Activated CD4-positive, alpha-beta memory T cell treated with anti-CD3 and anti-CD28 coated beads for 36 hours (primary cell): ENCODE data around the gene DKKL1. TPM values are rescaled to one million over a fixed set of nuclear protein-coding genes. Genes with fewer than 3 reads are reported as not detected.
A peak's percentile ranks its signal among the peaks of the same experiment; 100 is the strongest.

ENCODE experiments used
- CTCF ChIA-PET: fragments of 350-600 bp; sonication (Branson Sonifier 250); formaldehyde crosslinking; loops from one replicate; lab custom pipeline; 2021; ENCODE audit warnings: antibody characterized with exemption, inconsistent platforms; lab: Charles Lee
- POLR2A ChIA-PET: fragments of 350-600 bp; sonication (Branson Sonifier 250); formaldehyde crosslinking; loops from one replicate; lab custom pipeline; 2021; ENCODE audit warnings: antibody characterized with exemption; lab: Charles Lee
- DNase-seq: peaks from one replicate; pipeline ENCODE4 v3.0.0-alpha.2; 2020
- H3K27ac Mint-ChIP-seq: one replicate; pipeline ENCODE4 v1.8.0; 2021; ENCODE audit warnings: mixed read lengths
- H3K27me3 Mint-ChIP-seq: one replicate; pipeline ENCODE4 v1.8.0; 2021; ENCODE audit warnings: mixed read lengths
- H3K36me3 Mint-ChIP-seq: one replicate; pipeline ENCODE4 v1.8.0; 2021; ENCODE audit warnings: mixed read lengths
- H3K4me1 Mint-ChIP-seq: one replicate; pipeline ENCODE4 v1.8.0; 2021; ENCODE audit warnings: low read depth, mixed read lengths
- H3K4me3 Mint-ChIP-seq: one replicate; pipeline ENCODE4 v1.8.0; 2021; ENCODE audit warnings: mild to moderate bottlenecking, mixed read lengths
- H3K9me3 Mint-ChIP-seq: one replicate; pipeline ENCODE4 v1.8.0; 2021; ENCODE audit warnings: mixed read lengths
- intact Hi-C: fragments of 100-400 bp; cut with micrococcal nuclease; formaldehyde crosslinking; loops from one replicate; pipeline ENCODE4 v1.15.1; 2023
- total RNA-seq, 2 experiments: library from RNA; stranded (reverse); gene quantifications; one replicate each; pipeline ENCODE4 v1.2.3, GENCODE V29; 2021

The DKKL1 gene
- total RNA-seq, 2 experiments from 2014 or later: not detected

- DNase-seq: peak; percentile 49
- H3K27ac Mint-ChIP-seq: peak overlapping the region; percentile 9
- peaks cover 49% of the 10 kb centered on the region for H3K4me1 Mint-ChIP-seq
- ChIA-PET POLR2A (no interaction called here), CTCF (no interaction called here)
- no peaks in the 10 kb centered on the region for H3K9me3 Mint-ChIP-seq
- no peak overlapping the region for H3K4me3 Mint-ChIP-seq
- H3K27me3 Mint-ChIP-seq: no peaks in the 10 kb centered on the region
- peaks cover 26% of the 10 kb centered on the region for H3K36me3 Mint-ChIP-seq
- intact Hi-C loops: no loop called here
Observed at GRCh38 chr19:49338691-49339300, 24.9 kb upstream of the DKKL1 start.

GRCh38 chr19:49339301-49340068 lies 24.2 kb upstream of the DKKL1 start:
- Mint-ChIP-seq H3K27me3 (no peaks in the 10 kb centered on the region), H3K4me3 (no peak overlapping the region), H3K4me1 (peaks cover 43% of the 10 kb centered on the region), H3K27ac (no peak overlapping the region), H3K9me3 (no peaks in the 10 kb centered on the region), H3K36me3 (peaks cover 26% of the 10 kb centered on the region)
- CTCF ChIA-PET: interaction anchor here (1.3 kb wide), 1 partner anchor 11 kb away, joined by 3 read pairs; no protein-coding TSS in a partner anchor
- POLR2A ChIA-PET: no interaction called here
- DNase-seq: no peak
- intact Hi-C loops: no loop called here

GRCh38 chr19:49340069-49340864 lies 23.4 kb upstream of the DKKL1 start:
- POLR2A ChIA-PET: no interaction called here
- DNase-seq: peak; percentile 18
- H3K36me3 Mint-ChIP-seq: peaks cover 26% of the 10 kb centered on the region
- peaks cover 43% of the 10 kb centered on the region for H3K4me1 Mint-ChIP-seq
- H3K27me3 Mint-ChIP-seq: no peaks in the 10 kb centered on the region
- H3K4me3 Mint-ChIP-seq: no peak overlapping the region
- peak overlapping the region; percentile 49 for H3K27ac Mint-ChIP-seq
- intact Hi-C loops: no loop called here
- CTCF ChIA-PET: interaction anchor here (1.3 kb wide), 1 partner anchor 12 kb away, joined by 3 read pairs; no protein-coding TSS in a partner anchor
- H3K9me3 Mint-ChIP-seq: no peaks in the 10 kb centered on the region

- Mint-ChIP-seq H3K4me1 (peaks cover 41% of the 10 kb centered on the region), H3K27ac (no peak overlapping the region), H3K4me3 (no peak overlapping the region), H3K36me3 (peaks cover 26% of the 10 kb centered on the region), H3K9me3 (no peaks in the 10 kb centered on the region), H3K27me3 (no peaks in the 10 kb centered on the region)
- ChIA-PET CTCF (interaction anchor here (0.5 to 1.3 kb wide), 2 partner anchors 13 to 250 kb away, joined by 3 to 4 read pairs; no protein-coding TSS in a partner anchor), POLR2A (no interaction called here)
- no peak for DNase-seq
- intact Hi-C loops: no loop called here
Observed at GRCh38 chr19:49340865-49341718, 22.6 kb upstream of the DKKL1 start.

- Mint-ChIP-seq H3K36me3 (peaks cover 23% of the 10 kb centered on the region), H3K4me3 (no peak overlapping the region), H3K27me3 (no peaks in the 10 kb centered on the region), H3K27ac (no peak overlapping the region), H3K4me1 (peaks cover 31% of the 10 kb centered on the region), H3K9me3 (no peaks in the 10 kb centered on the region)
- ChIA-PET CTCF (no interaction called here), POLR2A (no interaction called here)
- no peak for DNase-seq
- intact Hi-C loops: no loop called here
Observed at GRCh38 chr19:49342291-49342721, 21.4 kb upstream of the DKKL1 start.

- ChIA-PET POLR2A (no interaction called here), CTCF (no interaction called here)
- Mint-ChIP-seq H3K4me1 (peaks cover 24% of the 10 kb centered on the region), H3K4me3 (no peak overlapping the region), H3K27ac (no peak overlapping the region), H3K27me3 (no peaks in the 10 kb centered on the region), H3K36me3 (peaks cover 17% of the 10 kb centered on the region), H3K9me3 (no peaks in the 10 kb centered on the region)
- DNase-seq: no peak
- intact Hi-C loops: no loop called here
Observed at GRCh38 chr19:49343123-49343522, 20.6 kb upstream of the DKKL1 start.

- no peak for DNase-seq
- no peak overlapping the region for H3K27ac Mint-ChIP-seq
- intact Hi-C loops: no loop called here
- H3K27me3 Mint-ChIP-seq: no peaks in the 10 kb centered on the region
- no peak overlapping the region for H3K4me3 Mint-ChIP-seq
- H3K4me1 Mint-ChIP-seq: peaks cover 16% of the 10 kb centered on the region
- H3K9me3 Mint-ChIP-seq: no peaks in the 10 kb centered on the region
- peaks cover 7% of the 10 kb centered on the region for H3K36me3 Mint-ChIP-seq
- CTCF ChIA-PET: interaction anchor here (0.9 to 1.2 kb wide), 2 partner anchors 13 to 44 kb away, joined by 3 to 4 read pairs; no protein-coding TSS in a partner anchor
- POLR2A ChIA-PET: no interaction called here
Observed at GRCh38 chr19:49344505-49345423, 18.9 kb upstream of the DKKL1 start.

GRCh38 chr19:49347191-49347590 lies 16.5 kb upstream of the DKKL1 start:
- no peaks in the 10 kb centered on the region for H3K27me3 Mint-ChIP-seq
- H3K36me3 Mint-ChIP-seq: no peaks in the 10 kb centered on the region
- intact Hi-C loops: no loop called here
- peaks cover 9% of the 10 kb centered on the region for H3K4me1 Mint-ChIP-seq
- no peak for DNase-seq
- H3K27ac Mint-ChIP-seq: no peak overlapping the region
- no peaks in the 10 kb centered on the region for H3K9me3 Mint-ChIP-seq
- CTCF ChIA-PET: no interaction called here
- no peak overlapping the region for H3K4me3 Mint-ChIP-seq
- POLR2A ChIA-PET: no interaction called here

- Mint-ChIP-seq H3K4me3 (no peak overlapping the region), H3K27ac (no peak overlapping the region), H3K27me3 (no peaks in the 10 kb centered on the region), H3K36me3 (no peaks in the 10 kb centered on the region), H3K4me1 (peaks cover 6% of the 10 kb centered on the region), H3K9me3 (no peaks in the 10 kb centered on the region)
- ChIA-PET CTCF (interaction anchor here (0.8 to 1.3 kb wide), 2 partner anchors 82 to 128 kb away, joined by 3 read pairs; no protein-coding TSS in a partner anchor), POLR2A (no interaction called here)
- peak; percentile 36 for DNase-seq
- intact Hi-C loops: no loop called here
Observed at GRCh38 chr19:49347835-49348234, 15.8 kb upstream of the DKKL1 start.

- ChIA-PET POLR2A (no interaction called here), CTCF (interaction anchor here (0.8 to 1.3 kb wide), 2 partner anchors 82 to 127 kb away, joined by 3 read pairs; no protein-coding TSS in a partner anchor)
- Mint-ChIP-seq H3K27ac (no peak overlapping the region), H3K9me3 (no peaks in the 10 kb centered on the region), H3K36me3 (no peaks in the 10 kb centered on the region), H3K4me3 (no peak overlapping the region), H3K4me1 (peaks cover 2% of the 10 kb centered on the region), H3K27me3 (no peaks in the 10 kb centered on the region)
- intact Hi-C loops: no loop called here
- no peak for DNase-seq
Observed at GRCh38 chr19:49348305-49349189, 15.1 kb upstream of the DKKL1 start.
